GM12873 (cell line): ENCODE measurements around the gene PIEZO1.

ENCODE experiments used
- TF ChIP-seq, protein P1 (sequence below): IDR thresholded peaks from 2 replicates; pipeline ENCODE4 v1.5.1; 2012; ENCODE audit warnings: low read depth, mild to moderate bottlenecking, moderate library complexity, low read length, control low read depth; ENCODE audit not compliant: insufficient read depth; ENCODE audit errors: missing control alignments

The PIEZO1 gene

DNA sequence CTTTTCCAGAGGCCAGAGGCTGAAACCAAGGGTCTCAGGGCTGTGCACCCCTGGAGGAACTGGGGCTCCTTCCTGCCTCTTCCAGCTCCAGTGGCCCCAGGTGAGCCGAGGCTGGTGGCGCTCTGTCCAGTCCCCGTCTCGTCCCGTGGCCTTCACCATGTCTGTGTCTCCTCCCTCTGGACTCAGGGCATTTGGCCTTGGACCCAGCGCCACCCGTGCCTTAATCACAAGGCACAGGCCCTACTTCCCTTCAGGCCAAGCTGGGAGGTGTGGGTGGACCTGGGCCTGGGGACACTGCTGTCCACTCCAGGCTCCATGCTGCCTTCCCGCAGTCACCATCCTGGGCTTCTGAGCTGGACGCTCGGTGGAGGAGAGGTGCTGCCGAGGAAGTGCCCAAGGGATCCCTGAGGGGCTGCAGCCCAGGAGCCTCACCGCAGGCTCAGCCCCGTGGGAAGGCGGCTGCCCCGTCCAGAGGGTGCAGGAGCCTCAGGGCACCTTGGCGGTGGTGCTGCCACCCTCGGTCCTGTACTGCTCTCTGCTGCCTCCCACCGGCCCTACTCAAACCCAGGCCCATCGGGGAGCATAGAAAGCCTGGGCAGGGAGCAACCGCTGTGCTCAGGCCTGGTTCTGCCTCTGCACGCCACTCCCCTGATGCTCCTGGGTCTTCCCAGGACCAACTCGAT is 36.3 kb upstream of the PIEZO1 start:
- TF ChIP-seq, protein P1, sequence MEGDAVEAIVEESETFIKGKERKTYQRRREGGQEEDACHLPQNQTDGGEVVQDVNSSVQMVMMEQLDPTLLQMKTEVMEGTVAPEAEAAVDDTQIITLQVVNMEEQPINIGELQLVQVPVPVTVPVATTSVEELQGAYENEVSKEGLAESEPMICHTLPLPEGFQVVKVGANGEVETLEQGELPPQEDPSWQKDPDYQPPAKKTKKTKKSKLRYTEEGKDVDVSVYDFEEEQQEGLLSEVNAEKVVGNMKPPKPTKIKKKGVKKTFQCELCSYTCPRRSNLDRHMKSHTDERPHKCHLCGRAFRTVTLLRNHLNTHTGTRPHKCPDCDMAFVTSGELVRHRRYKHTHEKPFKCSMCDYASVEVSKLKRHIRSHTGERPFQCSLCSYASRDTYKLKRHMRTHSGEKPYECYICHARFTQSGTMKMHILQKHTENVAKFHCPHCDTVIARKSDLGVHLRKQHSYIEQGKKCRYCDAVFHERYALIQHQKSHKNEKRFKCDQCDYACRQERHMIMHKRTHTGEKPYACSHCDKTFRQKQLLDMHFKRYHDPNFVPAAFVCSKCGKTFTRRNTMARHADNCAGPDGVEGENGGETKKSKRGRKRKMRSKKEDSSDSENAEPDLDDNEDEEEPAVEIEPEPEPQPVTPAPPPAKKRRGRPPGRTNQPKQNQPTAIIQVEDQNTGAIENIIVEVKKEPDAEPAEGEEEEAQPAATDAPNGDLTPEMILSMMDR, result no peak

DNA sequence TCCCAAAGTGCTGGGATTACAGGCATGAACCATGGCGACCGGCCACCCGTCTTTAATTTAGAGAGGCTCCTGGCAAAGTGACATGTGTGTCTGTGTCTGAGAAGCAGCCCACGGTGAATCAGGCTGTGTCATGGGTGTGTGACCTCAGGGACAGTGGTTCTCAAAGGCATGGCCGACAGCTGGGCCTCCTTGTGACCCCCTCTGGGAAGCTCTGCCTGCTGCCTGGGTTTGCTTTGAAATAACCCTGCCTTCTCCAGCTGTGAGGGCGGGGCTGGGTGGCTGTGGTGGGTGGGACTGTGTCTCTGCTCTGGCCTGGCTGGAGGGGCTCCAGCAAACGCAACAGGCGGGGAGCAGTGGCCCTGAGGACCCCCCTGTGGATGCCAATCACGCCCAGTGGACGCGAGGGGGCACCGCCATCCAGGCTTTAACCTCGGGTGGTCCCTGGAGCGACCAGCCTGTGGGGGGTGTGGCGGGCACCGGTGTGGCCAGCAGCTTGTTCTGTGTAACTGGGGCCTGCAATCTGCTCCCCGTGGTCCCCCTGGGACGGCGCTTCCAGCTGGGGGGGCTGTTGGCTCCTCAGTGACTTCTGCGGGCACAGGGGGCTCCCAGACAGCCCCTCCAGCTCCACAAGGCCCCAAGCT is 35.5 kb upstream of the PIEZO1 start:
- TF ChIP-seq, protein P1, result no peak

DNA sequence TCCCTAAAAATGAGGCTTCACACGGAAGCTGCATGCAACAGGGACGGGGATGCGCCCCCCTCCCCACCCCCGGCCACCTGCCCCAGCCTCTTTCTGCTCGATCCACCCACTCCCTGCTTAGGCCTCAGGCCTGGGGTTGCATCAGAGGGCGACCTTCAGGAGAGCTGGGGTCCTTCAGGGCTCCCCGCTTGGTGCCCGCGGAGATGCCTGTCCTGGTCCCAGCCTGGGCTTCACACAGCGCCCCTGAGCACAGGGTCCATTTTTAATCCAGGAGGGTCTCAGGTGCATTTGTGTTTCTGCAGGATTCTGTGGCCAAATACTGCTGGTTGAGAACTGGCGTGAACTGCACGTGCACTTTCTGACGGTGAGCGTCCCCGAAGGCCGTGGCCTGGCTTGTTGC is 34.1 kb upstream of the PIEZO1 start:
- TF ChIP-seq, protein P1, result no peak

DNA sequence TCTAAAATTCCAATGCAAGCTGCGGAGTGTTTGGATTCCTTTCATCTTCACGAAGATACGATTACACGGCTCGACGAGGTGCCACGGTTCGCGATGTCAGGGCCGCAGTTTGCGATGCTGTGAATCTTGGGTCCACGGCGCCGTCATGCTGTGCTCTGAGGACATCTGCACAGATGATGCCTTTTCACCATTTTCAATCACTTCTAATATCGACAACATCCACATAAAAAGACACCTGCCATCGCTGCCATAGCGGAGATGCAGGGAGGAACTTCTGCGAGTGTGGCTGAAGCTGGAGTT is 33.5 kb upstream of the PIEZO1 start:
- TF ChIP-seq, protein P1, result no peak

DNA sequence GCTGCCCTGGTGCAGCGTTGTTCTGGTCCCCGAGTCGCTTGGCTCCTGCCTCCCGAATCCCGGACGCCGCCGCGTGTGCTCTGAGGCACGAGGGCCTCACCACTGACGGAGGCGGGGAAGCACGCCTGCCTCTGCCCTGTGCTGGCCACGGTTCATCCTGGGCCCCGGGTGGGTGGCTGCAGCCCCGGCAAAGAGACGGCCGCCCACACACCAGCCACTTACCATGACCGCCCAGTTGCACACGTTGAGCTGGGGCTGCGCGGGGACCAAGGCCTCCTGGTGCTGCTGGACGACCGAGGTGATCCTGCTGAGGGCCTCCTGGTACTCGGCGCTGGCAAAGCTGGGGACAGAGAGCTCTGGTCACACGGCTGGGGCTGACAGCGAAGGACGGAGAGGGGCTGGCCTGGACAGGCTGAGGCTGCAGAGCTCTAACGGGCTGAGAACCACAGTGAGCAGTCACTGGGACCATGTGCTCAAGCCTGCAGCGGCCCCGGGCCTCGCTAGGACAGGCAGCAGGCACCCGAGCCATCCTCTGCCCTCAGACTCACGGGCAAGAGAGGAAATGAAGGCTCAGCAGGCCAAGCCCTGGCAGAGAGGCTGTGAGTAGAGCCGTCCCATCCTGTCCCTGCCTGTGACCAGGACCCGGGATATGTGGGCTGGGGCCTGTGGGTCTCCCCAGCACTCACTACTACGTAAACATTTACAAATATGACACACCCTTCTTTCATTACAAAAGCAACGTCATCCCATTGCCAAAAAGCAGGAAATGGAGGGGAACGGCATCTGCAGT is 33.0 kb upstream of the PIEZO1 start:
- TF ChIP-seq, protein P1, result no peak

DNA sequence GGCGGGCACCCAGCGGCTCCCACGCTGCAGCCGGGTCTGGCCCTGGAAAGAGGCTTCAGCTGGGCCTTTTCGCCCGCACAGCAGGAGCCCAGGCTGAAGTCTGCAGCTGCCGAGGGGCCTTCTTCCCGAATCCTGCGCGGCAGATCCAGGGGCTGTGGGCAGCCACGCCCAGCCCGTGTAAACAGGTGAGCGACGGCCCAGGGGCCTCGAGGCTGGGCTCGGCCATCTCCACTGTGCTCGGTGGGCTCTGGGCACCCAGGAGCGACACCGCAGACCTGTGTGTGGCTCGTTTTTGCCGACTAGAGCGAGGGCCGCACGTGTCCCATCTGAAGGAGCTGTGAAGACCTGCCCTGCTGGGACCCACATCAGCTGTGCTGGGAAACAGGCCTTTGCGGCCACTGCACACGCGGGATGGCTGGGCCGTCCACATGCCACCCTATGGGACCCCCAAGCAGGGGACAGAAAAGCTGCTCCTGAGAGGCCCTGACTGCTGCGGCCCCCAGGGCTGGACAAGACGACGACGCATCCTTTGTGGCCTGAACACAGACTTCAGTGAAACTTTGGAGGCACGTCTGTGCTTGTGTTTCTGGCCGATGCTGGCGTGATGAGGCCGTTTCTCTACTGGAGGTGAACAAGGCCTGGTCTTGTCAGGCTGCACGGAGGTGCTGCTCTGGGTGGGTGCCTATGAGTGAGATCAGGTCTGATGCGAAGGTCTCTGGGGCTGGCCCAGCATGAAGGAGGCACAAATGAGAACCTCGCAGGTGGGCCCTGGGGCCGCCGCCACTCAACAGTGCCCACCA is 31.9 kb upstream of the PIEZO1 start:
- TF ChIP-seq, protein P1, result no peak
